Left lung (tissue), 10 donors: ENCODE measurements around the gene SORBS1. TPM values are rescaled to one million over a fixed set of nuclear protein-coding genes. Genes with fewer than 3 reads are reported as not detected.

ENCODE experiments used
- ATAC-seq: fragments of 200-7000 bp; cut with Tn5 transposase; one replicate; pipeline ENCODE4 v1.9.1; 2020; ENCODE audit warnings: moderate library complexity
- DNase-seq, 4 donors: peaks; one replicate each; pipeline ENCODE4 v3.0.0-alpha.2; 2013 to 2020
- H3K27ac ChIP-seq, 2 donors: fragments of 200-600 bp; sonication (generic) in 1 of 2; one replicate each; pipeline versions ENCODE4 v1.5.0 to v1.8.0; 2020 to 2021
- H3K27me3 ChIP-seq, 2 donors: fragments of 200-600 bp; sonication (generic) in 1 of 2; one replicate each; pipeline versions ENCODE4 v1.5.0 to v1.8.0; 2020 to 2021
- H3K36me3 ChIP-seq, 2 donors: fragments of 200-600 bp; sonication (generic) in 1 of 2; one replicate each; pipeline versions ENCODE4 v1.5.0 to v1.8.0; 2020 to 2021
- H3K4me1 ChIP-seq, 2 donors: fragments of 200-600 bp; one replicate each; pipeline ENCODE4 v1.8.0; 2021
- H3K4me3 ChIP-seq, 2 donors: fragments of 200-600 bp; sonication (generic) in 1 of 2; one replicate each; pipeline versions ENCODE4 v1.5.0 to v1.8.0; 2020 to 2021; ENCODE audit warnings: mild to moderate bottlenecking in 1 of 2
- H3K9me3 ChIP-seq, 2 donors: fragments of 200-600 bp; sonication (generic) in 1 of 2; one replicate each; pipeline versions ENCODE4 v1.5.0 to v1.8.0; 2020 to 2021
- intact Hi-C, 2 donors: fragments of 100-400 bp; cut with DNase I; formaldehyde crosslinking; loops; one replicate each; pipeline versions ENCODE4 v1.11.2 to v1.14.2; 2022
- polyA plus RNA-seq, 6 donors: library from polyadenylated mRNA; unstranded; fragments of 120-200 nt; gene quantifications; one replicate each; pipeline ENCODE4 v1.2.1, GENCODE V29; 2013; ENCODE audit not compliant: insufficient read length in 6 of 6
- total RNA-seq, 2 donors: library from RNA; stranded (reverse); fragmentation: NEBNext Ultra II Directional; extraction: Animal tissue kit (Norgen Biotek cat#: 25700); gene quantifications; one replicate each; pipeline ENCODE4 v1.2.1, GENCODE V29; 2021
- TF ChIP-seq, protein P1 (sequence below), 2 donors: fragments of 200-600 bp; sonication (generic) in 1 of 2; IDR thresholded peaks; one replicate each; pipeline versions ENCODE4 v1.5.0 to v1.8.0; 2021; ENCODE audit warnings: antibody characterized with exemption in 2 of 2
- donor health status: DM: no; HTN: yes; CAD: no.
- donor health status: DM: no; HTN: no; CAD: no.

Gene SORBS1
- total and polyA plus RNA-seq, 8 donors: 23.3 to 52.7 (median 36.4) TPM

- TF ChIP-seq, protein P1, sequence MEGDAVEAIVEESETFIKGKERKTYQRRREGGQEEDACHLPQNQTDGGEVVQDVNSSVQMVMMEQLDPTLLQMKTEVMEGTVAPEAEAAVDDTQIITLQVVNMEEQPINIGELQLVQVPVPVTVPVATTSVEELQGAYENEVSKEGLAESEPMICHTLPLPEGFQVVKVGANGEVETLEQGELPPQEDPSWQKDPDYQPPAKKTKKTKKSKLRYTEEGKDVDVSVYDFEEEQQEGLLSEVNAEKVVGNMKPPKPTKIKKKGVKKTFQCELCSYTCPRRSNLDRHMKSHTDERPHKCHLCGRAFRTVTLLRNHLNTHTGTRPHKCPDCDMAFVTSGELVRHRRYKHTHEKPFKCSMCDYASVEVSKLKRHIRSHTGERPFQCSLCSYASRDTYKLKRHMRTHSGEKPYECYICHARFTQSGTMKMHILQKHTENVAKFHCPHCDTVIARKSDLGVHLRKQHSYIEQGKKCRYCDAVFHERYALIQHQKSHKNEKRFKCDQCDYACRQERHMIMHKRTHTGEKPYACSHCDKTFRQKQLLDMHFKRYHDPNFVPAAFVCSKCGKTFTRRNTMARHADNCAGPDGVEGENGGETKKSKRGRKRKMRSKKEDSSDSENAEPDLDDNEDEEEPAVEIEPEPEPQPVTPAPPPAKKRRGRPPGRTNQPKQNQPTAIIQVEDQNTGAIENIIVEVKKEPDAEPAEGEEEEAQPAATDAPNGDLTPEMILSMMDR (IDR thresholded peaks at IDR 0.05): no peak
- Histone ChIP-seq H3K9me3 (no peaks in the 10 kb centered on the region), H3K27ac (no peak overlapping the region), H3K4me3 (no peak overlapping the region), H3K27me3 (no peaks in the 10 kb centered on the region), H3K36me3 (peaks cover 0 to 1% of the 10 kb centered on the region in 2 donors), H3K4me1 (peaks cover 0 to 10% of the 10 kb centered on the region in 2 donors)
- intact Hi-C loops: no loop called here
- DNase-seq (no peak), ATAC-seq (no peak)
Observed at GRCh38 chr10:95425592-95426465, 135.3 kb downstream of the SORBS1 start.

GRCh38 chr10:95423164-95424005 lies 137.8 kb downstream of the SORBS1 start:
- no peak for DNase-seq
- peaks cover 0 to 6% of the 10 kb centered on the region in 2 donors for H3K36me3 ChIP-seq
- intact Hi-C loops: no loop called here
- no peaks in the 10 kb centered on the region for H3K9me3 ChIP-seq
- TF ChIP-seq, protein P1 (IDR thresholded peaks at IDR 0.05): no peak
- H3K27ac ChIP-seq: no peak overlapping the region
- H3K27me3 ChIP-seq: no peaks in the 10 kb centered on the region
- no peak overlapping the region for H3K4me3 ChIP-seq
- H3K4me1 ChIP-seq: no peaks in the 10 kb centered on the region
- peak; percentile 69 for ATAC-seq

DNA sequence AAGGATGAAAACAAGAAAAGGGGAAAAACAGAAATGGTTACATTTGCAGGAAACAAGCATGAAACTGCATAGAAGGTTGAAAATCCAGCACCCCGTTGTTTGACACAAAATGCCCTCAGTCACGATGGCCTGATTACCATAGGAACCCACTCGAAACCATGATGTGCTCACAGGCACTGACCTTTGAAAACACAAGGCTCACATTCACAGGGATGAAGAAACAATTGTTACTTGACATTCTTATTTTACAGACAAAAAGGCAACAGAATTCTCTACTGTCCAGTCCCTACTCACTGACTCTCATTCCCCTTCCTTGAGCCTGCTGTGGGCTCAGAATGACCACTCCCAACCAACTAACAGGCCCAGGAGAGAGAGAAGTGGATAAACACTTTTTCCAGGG lies 138.9 kb downstream of the SORBS1 start:
- Histone ChIP-seq H3K4me1 (no peaks in the 10 kb centered on the region), H3K4me3 (no peak overlapping the region), H3K9me3 (no peaks in the 10 kb centered on the region), H3K36me3 (peaks cover 0 to 6% of the 10 kb centered on the region in 2 donors), H3K27ac (no peak overlapping the region), H3K27me3 (no peaks in the 10 kb centered on the region)
- TF ChIP-seq, protein P1 (IDR thresholded peaks at IDR 0.05): no peak
- intact Hi-C loops: no loop called here
- ATAC-seq: no peak
- no peak for DNase-seq

GRCh38 chr10:95421782-95422181 lies 139.4 kb downstream of the SORBS1 start:
- TF ChIP-seq, protein P1 (IDR thresholded peaks at IDR 0.05): no peak
- intact Hi-C loops: no loop called here
- Histone ChIP-seq H3K36me3 (peaks cover 0 to 6% of the 10 kb centered on the region in 2 donors), H3K27ac (no peak overlapping the region), H3K9me3 (no peaks in the 10 kb centered on the region), H3K4me1 (no peaks in the 10 kb centered on the region), H3K4me3 (no peak overlapping the region), H3K27me3 (no peaks in the 10 kb centered on the region)
- DNase-seq (peak in 1 of 4 donors; percentile 57), ATAC-seq (peak; percentile 69)

DNA sequence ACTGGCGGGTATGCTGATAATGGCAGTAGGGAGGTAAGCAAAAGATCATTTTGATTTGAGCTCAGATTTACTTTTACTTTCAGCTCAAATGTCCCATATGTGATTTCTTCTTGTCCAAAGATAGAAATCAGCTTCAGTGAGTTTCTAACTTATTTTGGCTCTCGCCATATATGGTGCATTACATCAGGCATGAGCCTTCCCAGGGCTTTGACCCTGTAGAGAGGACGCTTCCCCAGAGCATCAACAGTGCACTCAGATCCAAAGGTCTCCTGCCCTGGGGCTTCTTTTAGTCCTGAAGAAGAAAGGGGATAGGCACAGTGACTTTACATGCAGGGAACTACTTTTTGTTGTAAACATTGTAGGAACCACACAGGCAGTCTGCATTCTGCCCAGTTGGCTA lies 141.8 kb downstream of the SORBS1 start:
- Histone ChIP-seq H3K27me3 (no peaks in the 10 kb centered on the region), H3K36me3 (peaks cover 0 to 6% of the 10 kb centered on the region in 2 donors), H3K4me1 (no peaks in the 10 kb centered on the region), H3K9me3 (no peaks in the 10 kb centered on the region), H3K27ac (no peak overlapping the region), H3K4me3 (no peak overlapping the region)
- DNase-seq (no peak), ATAC-seq (no peak)
- intact Hi-C loops: no loop called here
- TF ChIP-seq, protein P1 (IDR thresholded peaks at IDR 0.05): no peak
